ENCODE results near the gene SLC23A3. TPM values are rescaled to one million over a fixed set of nuclear protein-coding genes. Genes with fewer than 3 reads are reported as not detected.

Gene SLC23A3
- polyA plus RNA-seq, 1 donor (not counting 4 experiments of a cell fraction or from before 2014, with no cell fraction given), result 1.4 TPM

DNA sequence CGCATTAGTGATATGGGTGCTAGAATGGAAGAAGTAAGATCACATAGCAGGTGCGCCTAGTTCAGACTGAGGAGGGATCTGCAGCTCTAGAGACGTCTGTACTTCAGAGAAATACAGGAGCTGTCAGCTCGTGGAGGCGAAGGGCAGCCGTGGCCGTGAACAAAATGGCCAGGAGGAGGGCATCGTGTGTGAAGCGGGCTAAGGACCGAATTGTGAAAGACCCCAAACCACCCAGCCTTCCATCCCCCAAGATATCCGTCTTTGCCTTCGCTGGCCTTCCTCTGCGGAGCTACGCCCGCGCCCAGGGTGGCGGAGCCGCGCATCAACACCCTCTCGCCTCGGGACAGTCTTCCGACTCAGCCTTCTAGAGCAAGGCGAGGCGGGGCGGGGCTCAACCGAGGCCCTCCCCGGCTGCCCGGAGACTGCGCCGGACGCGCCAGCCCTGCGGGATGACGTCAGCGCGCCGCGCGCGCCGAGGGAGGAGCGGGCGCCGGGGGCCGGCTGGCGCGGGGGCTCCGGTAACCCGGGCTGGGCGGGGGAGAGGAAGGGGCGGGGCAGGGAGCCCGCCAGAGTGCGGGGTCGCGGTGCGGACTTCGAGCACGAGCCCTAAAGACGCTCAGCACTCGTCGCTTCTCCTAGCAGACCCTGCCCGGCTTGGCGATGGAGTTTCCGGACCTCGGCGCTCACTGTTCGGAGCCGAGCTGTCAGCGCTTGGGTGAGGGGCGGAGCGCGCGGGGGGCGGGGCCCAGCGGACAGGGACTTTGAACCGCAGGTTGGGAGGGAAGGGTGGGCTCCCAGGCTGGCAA is 36.7 kb upstream of the SLC23A3 start, which contains the start of gene ZFAND2B:
Gene ZFAND2B (plus strand): TSS at position 455 of the 806 bp plus-strand sequence. CDS start 206 bp downstream, at position 661.
- dilution Hi-C loops (cut with MboI; ENCODE audit: extremely low pct_ligation_motif_present, low sequenced_read_pairs), result no loop called here
- peak; percentile 17 for FAIRE-seq
- peak within 1 kb of the TSS; percentile 90 for H2AFZ ChIP-seq (ENCODE audit: control insufficient read depth, low read length)

DNA sequence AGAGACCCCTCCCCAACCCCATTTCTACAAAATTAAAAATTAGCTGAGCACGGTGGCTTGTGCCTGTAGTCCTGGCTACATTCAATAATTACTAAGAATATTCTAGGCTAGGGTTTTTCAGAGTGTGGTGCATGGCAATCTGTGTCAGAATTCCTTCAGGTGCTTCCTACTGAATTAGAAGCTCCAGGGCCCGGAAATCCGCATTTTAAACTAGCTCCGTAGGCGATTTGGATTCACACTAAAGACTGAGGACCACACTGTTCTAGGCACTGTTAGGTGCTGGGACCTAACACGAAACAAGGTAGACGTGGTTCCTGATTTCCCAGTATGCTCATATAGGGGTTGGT is 36.1 kb upstream of the SLC23A3 start:
- dilution Hi-C loops (cut with MboI; ENCODE audit: extremely low pct_ligation_motif_present, low sequenced_read_pairs), result no loop called here
- peak; percentile 55 for FAIRE-seq
- Histone ChIP-seq H3K9me3 (ENCODE audit: control insufficient read depth, low read depth, low read length) (no peaks in the 10 kb centered on the region), H3K4me1 (ENCODE audit: control insufficient read depth, extremely low read depth, insufficient read depth, low read length) (peaks cover 16% of the 10 kb centered on the region), H3K4me3 (ENCODE audit: control insufficient read depth in 2 of 3, extremely low read depth in 1 of 3, insufficient read depth in 2 of 3, low read depth in 1 of 3, low read length in 3 of 3) (peak overlapping the region; percentile 45 to 66 (median 62)), H3K4me2 (ENCODE audit: control insufficient read depth, extremely low read depth, insufficient read depth, low read depth, low read length) (peak overlapping the region; percentile 83), H3K27me3 (ENCODE audit: control insufficient read depth, extremely low read depth, insufficient read depth, low read length) (no peaks in the 10 kb centered on the region), H3K9ac (ENCODE audit: control insufficient read depth, extremely low read depth, insufficient read depth, low read length) (peak overlapping the region; percentile 70), H2AFZ (ENCODE audit: control insufficient read depth, low read length) (peak overlapping the region; percentile 89), H3K79me2 (ENCODE audit: control insufficient read depth, insufficient read depth, low read length) (no peaks in the 10 kb centered on the region), H3K9me1 (ENCODE audit: control insufficient read depth, extremely low read depth, insufficient read depth, low read length) (no peaks in the 10 kb centered on the region), H3K36me3 (ENCODE audit: control insufficient read depth in 2 of 2, extremely low read depth in 1 of 2, insufficient read depth in 2 of 2, low read length in 2 of 2) (peaks cover 7 to 13% of the 10 kb centered on the region in 2 experiments), H4K20me1 (ENCODE audit: control insufficient read depth, extremely low read depth, insufficient read depth, low read length) (no peaks in the 10 kb centered on the region), H3K27ac (ENCODE audit: control insufficient read depth, insufficient read depth, low read length) (no peak overlapping the region)
- no peak for DNase-seq (ENCODE audit: low read depth, low spot score)
- TF ChIP-seq, protein P1, sequence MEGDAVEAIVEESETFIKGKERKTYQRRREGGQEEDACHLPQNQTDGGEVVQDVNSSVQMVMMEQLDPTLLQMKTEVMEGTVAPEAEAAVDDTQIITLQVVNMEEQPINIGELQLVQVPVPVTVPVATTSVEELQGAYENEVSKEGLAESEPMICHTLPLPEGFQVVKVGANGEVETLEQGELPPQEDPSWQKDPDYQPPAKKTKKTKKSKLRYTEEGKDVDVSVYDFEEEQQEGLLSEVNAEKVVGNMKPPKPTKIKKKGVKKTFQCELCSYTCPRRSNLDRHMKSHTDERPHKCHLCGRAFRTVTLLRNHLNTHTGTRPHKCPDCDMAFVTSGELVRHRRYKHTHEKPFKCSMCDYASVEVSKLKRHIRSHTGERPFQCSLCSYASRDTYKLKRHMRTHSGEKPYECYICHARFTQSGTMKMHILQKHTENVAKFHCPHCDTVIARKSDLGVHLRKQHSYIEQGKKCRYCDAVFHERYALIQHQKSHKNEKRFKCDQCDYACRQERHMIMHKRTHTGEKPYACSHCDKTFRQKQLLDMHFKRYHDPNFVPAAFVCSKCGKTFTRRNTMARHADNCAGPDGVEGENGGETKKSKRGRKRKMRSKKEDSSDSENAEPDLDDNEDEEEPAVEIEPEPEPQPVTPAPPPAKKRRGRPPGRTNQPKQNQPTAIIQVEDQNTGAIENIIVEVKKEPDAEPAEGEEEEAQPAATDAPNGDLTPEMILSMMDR (optimal IDR thresholded peaks at IDR 0.05 in 1 of 3, IDR thresholded peaks at IDR 0.05 in 1 of 3, conservative IDR thresholded peaks at IDR 0.05 in 1 of 3; ENCODE audit: extremely low read depth in 1 of 3, insufficient read depth in 2 of 3, low read length in 3 of 3), result no peak
- no peak for TF ChIP-seq EZH2 (IDR thresholded peaks at IDR 0.05; ENCODE audit: low read length)

More for the DNA sequence above, 36.7 kb upstream of the SLC23A3 start, which contains the start of gene ZFAND2B:
- peak within 1 kb of the TSS; percentile 51 for H3K27ac ChIP-seq (ENCODE audit: control insufficient read depth, insufficient read depth, low read length)
- H3K36me3 ChIP-seq (ENCODE audit: control insufficient read depth in 2 of 2, extremely low read depth in 1 of 2, insufficient read depth in 2 of 2, low read length in 2 of 2), result peaks cover 7 to 17% of the 10 kb centered on the region in 2 experiments
- peaks cover 16% of the 10 kb centered on the region for H3K4me1 ChIP-seq (ENCODE audit: control insufficient read depth, extremely low read depth, insufficient read depth, low read length)
- H3K4me2 ChIP-seq (ENCODE audit: control insufficient read depth, extremely low read depth, insufficient read depth, low read depth, low read length), result peak within 1 kb of the TSS; percentile 84
- H3K4me3 ChIP-seq (ENCODE audit: control insufficient read depth in 2 of 3, extremely low read depth in 1 of 3, insufficient read depth in 2 of 3, low read depth in 1 of 3, low read length in 3 of 3), result peak within 1 kb of the TSS; percentile 45 to 66 (median 62)
- peak within 1 kb of the TSS; percentile 70 for H3K9ac ChIP-seq (ENCODE audit: control insufficient read depth, extremely low read depth, insufficient read depth, low read length)
- H3K79me2 ChIP-seq (ENCODE audit: control insufficient read depth, insufficient read depth, low read length), result no peaks in the 10 kb centered on the region
- no peaks in the 10 kb centered on the region for H3K27me3 ChIP-seq (ENCODE audit: control insufficient read depth, extremely low read depth, insufficient read depth, low read length)
- no peak for TF ChIP-seq EZH2 (IDR thresholded peaks at IDR 0.05; ENCODE audit: low read length)
- TF ChIP-seq, protein P1 (optimal IDR thresholded peaks at IDR 0.05 in 1 of 3, IDR thresholded peaks at IDR 0.05 in 1 of 3, conservative IDR thresholded peaks at IDR 0.05 in 1 of 3; ENCODE audit: extremely low read depth in 1 of 3, insufficient read depth in 2 of 3, low read length in 3 of 3), result peak in 1 of 3 experiments; percentile 2
- H3K9me3 ChIP-seq (ENCODE audit: control insufficient read depth, low read depth, low read length), result no peaks in the 10 kb centered on the region
- H3K9me1 ChIP-seq (ENCODE audit: control insufficient read depth, extremely low read depth, insufficient read depth, low read length), result no peaks in the 10 kb centered on the region
- DNase-seq (ENCODE audit: low read depth, low spot score), result no peak
- no peaks in the 10 kb centered on the region for H4K20me1 ChIP-seq (ENCODE audit: control insufficient read depth, extremely low read depth, insufficient read depth, low read length)

All from keratinocyte (primary cell).